Gastrocnemius medialis (tissue), 4 donors: ENCODE measurements around the gene SEC16A. TPM values are rescaled to one million over a fixed set of nuclear protein-coding genes. Genes with fewer than 3 reads are reported as not detected.
A peak's percentile ranks its signal among the peaks of the same experiment; 100 is the strongest.

ENCODE experiments used
- ATAC-seq, 2 donors: fragments of 150-250 bp; one replicate each; pipeline ENCODE4 v1.9.1; 2016
- DNase-seq, 2 donors: peaks; one replicate each; pipeline ENCODE4 v3.0.0-alpha.2; 2019
- H3K27ac ChIP-seq, 4 donors: fragments of 200-600 bp; sonication (generic); 1 replicate in 1 of 4; 2 replicates in 3 of 4; pipeline ENCODE4 v1.5.1; 2016 to 2018; ENCODE audit warnings: mild to moderate bottlenecking in 2 of 4, moderate library complexity in 1 of 4
- H3K27me3 ChIP-seq, 3 donors: fragments of 200-600 bp; sonication (generic) in 2 of 3; 1 replicate in 1 of 3; 2 replicates in 2 of 3; pipeline versions ENCODE4 v1.5.1 to v1.6.0; 2016 to 2019; ENCODE audit warnings: mild to moderate bottlenecking in 1 of 3, moderate library complexity in 1 of 3
- H3K36me3 ChIP-seq, 2 donors: fragments of 200-600 bp; sonication (generic) in 1 of 2; one replicate each; pipeline ENCODE4 v1.5.1; 2017 to 2018
- H3K4me1 ChIP-seq, 2 donors: fragments of 200-600 bp; sonication (generic) in 1 of 2; one replicate each; pipeline ENCODE4 v1.5.1; 2016 to 2017; ENCODE audit warnings: mild to moderate bottlenecking in 2 of 2
- H3K4me3 ChIP-seq, 4 donors: fragments of 200-600 bp; sonication (generic) in 3 of 4; 1 replicate in 1 of 4; 2 replicates in 3 of 4; pipeline ENCODE4 v1.5.1; 2016 to 2019; ENCODE audit warnings: mild to moderate bottlenecking in 2 of 4
- H3K9me3 ChIP-seq, 3 donors: fragments of 200-600 bp; sonication (generic) in 2 of 3; 1 replicate in 1 of 3; 2 replicates in 2 of 3; pipeline ENCODE4 v1.5.1; 2016 to 2019
- CTCF ChIP-seq, 5 experiments: fragments of 450-650 bp in 3 of 5; fragments of 200-600 bp in 2 of 5; sonication (generic) in 2 of 5; IDR thresholded peaks in 4 of 5; conservative IDR thresholded peaks in 1 of 5; 1 replicate in 4 of 5; 2 replicates in 1 of 5; pipeline ENCODE4 v1.5.1; 2016 to 2019; ENCODE audit warnings: antibody characterized with exemption in 5 of 5, mild to moderate bottlenecking in 3 of 5, moderate library complexity in 3 of 5
- POLR2A ChIP-seq, 2 donors: fragments of 450-650 bp; IDR thresholded peaks; one replicate each; pipeline ENCODE4 v1.6.1; 2017; ENCODE audit warnings: antibody characterized with exemption in 2 of 2, mild to moderate bottlenecking in 2 of 2, moderate library complexity in 2 of 2
- in situ Hi-C, 4 donors: fragments of 200-750 bp; cut with MboI; loops; one replicate each; pipeline versions ENCODE4 v1.15.0 to v1.8.0; 2017; ENCODE audit warnings: low sequenced_read_pairs in 4 of 4
- intact Hi-C: fragments of 100-400 bp; cut with DNase I; formaldehyde crosslinking; loops from one replicate; pipeline ENCODE4 v1.15.1; 2023; ENCODE audit warnings: low total_unique reads
- total RNA-seq, 4 donors: library from RNA; depleted of rRNA; stranded (reverse); fragments of >200 nt; gene quantifications; one replicate each; pipeline versions ENCODE4 v1.1.0 to v1.2.3, GENCODE V29; 2016

The SEC16A gene, protein sequence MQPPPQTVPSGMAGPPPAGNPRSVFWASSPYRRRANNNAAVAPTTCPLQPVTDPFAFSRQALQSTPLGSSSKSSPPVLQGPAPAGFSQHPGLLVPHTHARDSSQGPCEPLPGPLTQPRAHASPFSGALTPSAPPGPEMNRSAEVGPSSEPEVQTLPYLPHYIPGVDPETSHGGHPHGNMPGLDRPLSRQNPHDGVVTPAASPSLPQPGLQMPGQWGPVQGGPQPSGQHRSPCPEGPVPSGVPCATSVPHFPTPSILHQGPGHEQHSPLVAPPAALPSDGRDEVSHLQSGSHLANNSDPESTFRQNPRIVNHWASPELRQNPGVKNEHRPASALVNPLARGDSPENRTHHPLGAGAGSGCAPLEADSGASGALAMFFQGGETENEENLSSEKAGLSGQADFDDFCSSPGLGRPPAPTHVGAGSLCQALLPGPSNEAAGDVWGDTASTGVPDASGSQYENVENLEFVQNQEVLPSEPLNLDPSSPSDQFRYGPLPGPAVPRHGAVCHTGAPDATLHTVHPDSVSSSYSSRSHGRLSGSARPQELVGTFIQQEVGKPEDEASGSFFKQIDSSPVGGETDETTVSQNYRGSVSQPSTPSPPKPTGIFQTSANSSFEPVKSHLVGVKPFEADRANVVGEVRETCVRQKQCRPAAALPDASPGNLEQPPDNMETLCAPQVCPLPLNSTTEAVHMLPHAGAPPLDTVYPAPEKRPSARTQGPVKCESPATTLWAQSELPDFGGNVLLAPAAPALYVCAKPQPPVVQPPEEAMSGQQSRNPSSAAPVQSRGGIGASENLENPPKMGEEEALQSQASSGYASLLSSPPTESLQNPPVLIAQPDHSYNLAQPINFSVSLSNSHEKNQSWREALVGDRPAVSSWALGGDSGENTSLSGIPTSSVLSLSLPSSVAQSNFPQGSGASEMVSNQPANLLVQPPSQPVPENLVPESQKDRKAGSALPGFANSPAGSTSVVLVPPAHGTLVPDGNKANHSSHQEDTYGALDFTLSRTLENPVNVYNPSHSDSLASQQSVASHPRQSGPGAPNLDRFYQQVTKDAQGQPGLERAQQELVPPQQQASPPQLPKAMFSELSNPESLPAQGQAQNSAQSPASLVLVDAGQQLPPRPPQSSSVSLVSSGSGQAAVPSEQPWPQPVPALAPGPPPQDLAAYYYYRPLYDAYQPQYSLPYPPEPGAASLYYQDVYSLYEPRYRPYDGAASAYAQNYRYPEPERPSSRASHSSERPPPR (N-terminal part only)
- 10 to 100 TPM; 23.9 to 50.4 (median 46.6) TPM for total RNA-seq

DNA sequence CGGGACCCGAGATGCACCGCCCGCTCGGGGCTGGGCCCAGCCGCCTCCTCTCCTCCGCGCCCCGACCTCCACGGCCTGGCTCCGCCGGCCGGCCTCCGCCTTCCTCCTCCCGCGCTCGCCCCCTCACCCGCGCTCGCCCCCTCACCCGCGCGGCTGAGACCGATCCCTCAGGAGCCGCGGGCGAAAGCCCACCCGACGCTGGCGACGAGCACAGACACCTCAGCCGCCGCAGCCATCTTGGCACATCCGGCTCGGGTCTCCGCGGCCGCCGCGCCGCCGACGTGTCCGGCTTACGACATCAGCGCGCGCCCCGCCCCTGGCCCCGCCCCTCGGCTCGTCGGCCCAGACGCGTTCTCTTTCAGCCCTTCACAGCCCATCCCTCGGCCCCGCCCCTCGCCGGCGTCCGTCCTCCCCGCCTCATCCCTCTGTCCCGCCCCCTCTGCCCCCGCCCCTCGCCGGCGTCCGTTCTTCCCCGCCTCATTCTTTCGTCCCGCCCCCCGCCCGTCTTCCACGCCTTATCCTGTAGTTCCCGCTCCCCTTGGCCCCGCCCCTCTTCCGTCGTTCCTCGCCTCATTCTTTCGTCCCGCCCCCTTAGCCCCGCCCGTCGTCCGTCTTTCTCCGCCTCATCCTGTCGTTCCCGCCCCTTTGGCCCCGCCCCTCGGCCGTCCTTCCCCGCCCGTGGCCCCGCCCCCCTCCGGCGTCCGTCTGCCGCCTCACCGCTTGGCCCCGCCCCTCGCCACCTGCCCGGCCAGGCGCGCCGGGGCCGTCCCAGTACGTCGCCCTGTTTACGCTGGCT is at the start of gene SEC16A:
Gene SEC16A (minus strand): TSS at position 248 of the 796 bp plus-strand sequence. CDS start 5,425 bp downstream, outside the sequence.
- peak; percentile 82 to 87 for ATAC-seq
- H3K27ac ChIP-seq = peak within 1 kb of the TSS; percentile 93 to 100 (median 98)
- no peaks in the 10 kb centered on the region for H3K9me3 ChIP-seq
- DNase-seq = peak; percentile 99
- peak within 1 kb of the TSS; percentile 70 to 87 (median 74) for H3K4me3 ChIP-seq
- no peaks in the 10 kb centered on the region for H3K27me3 ChIP-seq
- in situ Hi-C loops = loop anchor here in 1 of 4 donors (25.0 kb wide), 1 partner anchor 154 kb away; no protein-coding TSS in a partner anchor
- H3K4me1 ChIP-seq = peaks cover 24 to 25% of the 10 kb centered on the region in 2 donors
- TF ChIP-seq POLR2A (IDR thresholded peaks at IDR 0.05) = peak; percentile 80 to 94
- TF ChIP-seq CTCF (IDR thresholded peaks at IDR 0.05 in 4 of 5, conservative IDR thresholded peaks at IDR 0.05 in 1 of 5) = no peak
- H3K36me3 ChIP-seq = no peaks in the 10 kb centered on the region
- intact Hi-C loops = loop anchor here (1.0 to 10.0 kb wide), 5 partner anchors 62 to 942 kb away; partner anchors contain the start of genes AGPAT2, ENTR1, EXD3 and MAN1B1

DNA sequence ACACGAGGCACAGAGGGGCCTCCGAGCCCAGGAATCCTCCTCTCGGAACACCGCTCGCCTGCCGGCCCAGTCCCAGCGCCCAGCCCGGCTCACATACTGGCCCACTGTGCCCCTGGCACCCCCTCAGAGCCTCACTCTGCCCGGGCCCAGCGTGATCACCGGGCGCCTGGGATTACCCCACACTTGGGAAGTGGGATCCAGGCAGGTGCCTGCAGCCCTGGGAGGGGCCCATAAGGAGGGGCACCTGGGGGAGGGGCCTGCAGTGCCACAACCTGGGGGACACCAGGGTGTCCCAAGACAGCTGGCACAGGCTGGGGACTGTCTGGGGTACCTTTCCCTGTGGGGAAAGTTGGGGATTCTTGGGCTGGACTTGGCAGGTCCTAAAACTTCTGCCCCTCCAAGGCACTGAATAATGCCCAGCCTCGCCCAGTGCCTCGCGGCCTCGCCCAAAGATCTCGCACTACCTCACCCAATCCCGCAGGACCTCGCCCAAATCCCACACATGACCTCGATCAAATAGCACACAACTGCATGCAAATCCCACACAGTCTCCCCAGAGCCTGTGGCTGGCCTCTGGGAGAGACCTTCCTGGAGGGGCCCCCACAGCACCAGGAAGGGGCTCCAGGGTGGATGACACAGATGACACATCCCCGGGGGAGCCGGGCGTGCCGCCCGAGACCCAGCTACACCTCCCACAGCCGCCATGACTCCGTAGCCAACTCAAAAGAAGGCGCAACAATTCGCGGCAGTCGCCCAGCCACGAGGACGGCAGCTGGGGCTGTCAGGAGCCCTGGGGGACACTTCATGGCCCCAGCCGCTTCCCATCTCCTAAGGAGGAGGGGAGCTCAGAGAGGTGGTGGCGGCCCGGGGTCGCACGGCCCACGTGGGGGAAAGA is 49.3 kb upstream of the SEC16A start:
- no peaks in the 10 kb centered on the region for H3K27me3 ChIP-seq
- H3K4me3 ChIP-seq = no peak overlapping the region
- no peak for TF ChIP-seq CTCF (IDR thresholded peaks at IDR 0.05 in 4 of 5, conservative IDR thresholded peaks at IDR 0.05 in 1 of 5)
- TF ChIP-seq POLR2A (IDR thresholded peaks at IDR 0.05) = no peak
- no peak for DNase-seq
- H3K27ac ChIP-seq = peak overlapping the region in 3 of 4 donors; percentile 34 to 47 (median 46)
- no peak for ATAC-seq
- intact Hi-C loops = no loop called here
- H3K36me3 ChIP-seq = no peaks in the 10 kb centered on the region
- in situ Hi-C loops = no loop called here
- peaks cover 30 to 33% of the 10 kb centered on the region in 2 donors for H3K4me1 ChIP-seq
- no peaks in the 10 kb centered on the region for H3K9me3 ChIP-seq

DNA sequence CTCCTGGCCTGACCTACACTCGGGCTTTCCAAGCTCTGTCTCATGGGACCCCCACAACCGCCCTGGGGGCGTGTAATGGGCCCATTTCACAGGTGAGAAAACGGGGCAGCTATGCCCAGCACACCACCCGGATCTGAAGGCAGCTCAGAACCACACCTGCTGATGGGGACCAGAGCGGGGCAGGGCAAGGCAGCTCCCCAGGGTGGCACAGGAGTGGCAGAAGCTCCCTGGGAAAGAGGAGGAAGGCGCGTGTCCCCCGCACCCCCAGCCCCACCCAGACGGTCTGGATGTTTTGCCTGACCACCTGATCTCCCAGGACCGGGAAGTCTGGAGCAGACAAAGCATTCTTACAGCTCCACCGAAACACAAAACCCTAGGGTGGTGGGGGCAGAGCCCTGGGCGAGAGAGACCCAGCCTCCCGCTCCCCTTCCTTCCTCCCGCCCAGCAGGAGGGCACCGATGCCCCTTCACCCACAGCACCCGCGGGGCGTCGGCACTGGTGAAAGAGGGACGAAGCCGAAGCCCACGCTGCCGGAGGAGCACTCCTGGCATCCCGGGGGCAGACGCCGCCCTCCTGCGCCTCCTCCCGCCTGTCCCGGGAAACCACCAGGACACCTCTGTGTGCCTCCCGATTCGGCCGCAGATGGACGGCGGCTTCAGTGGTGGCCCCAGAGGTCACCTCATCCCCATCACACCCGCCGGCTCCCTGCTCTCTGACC is 48.5 kb upstream of the SEC16A start:
- TF ChIP-seq CTCF (IDR thresholded peaks at IDR 0.05 in 4 of 5, conservative IDR thresholded peaks at IDR 0.05 in 1 of 5) (no peak), POLR2A (IDR thresholded peaks at IDR 0.05) (no peak)
- no peak for DNase-seq
- no peak overlapping the region for H3K4me3 ChIP-seq
- H3K4me1 ChIP-seq = peaks cover 37 to 40% of the 10 kb centered on the region in 2 donors
- no peaks in the 10 kb centered on the region for H3K36me3 ChIP-seq
- H3K27me3 ChIP-seq = no peaks in the 10 kb centered on the region
- H3K27ac ChIP-seq = peak overlapping the region in 3 of 4 donors; percentile 34 to 47 (median 46)
- intact Hi-C loops = no loop called here
- no peaks in the 10 kb centered on the region for H3K9me3 ChIP-seq
- ATAC-seq = no peak
- in situ Hi-C loops = no loop called here
